WTC11 (cell line): ENCODE results near the gene ZNF407. TPM values are rescaled to one million over a fixed set of nuclear protein-coding genes. Genes with fewer than 3 reads are reported as not detected.

Source experiments
- ATAC-seq: fragments of 200-7000 bp; cut with Tn5 transposase; 2 replicates; pipeline ENCODE4 v1.10.0; 2021; ENCODE audit warnings: mild to moderate bottlenecking, moderate library complexity
- CTCF ChIA-PET: fragments of 300-600 bp; sonication (Branson Sonifier 250); formaldehyde crosslinking; loops from one replicate; lab custom pipeline; 2021; ENCODE audit warnings: antibody characterized with exemption; lab: Charles Lee
- POLR2A ChIA-PET: fragments of 350-600 bp; sonication (Branson Sonifier 250); formaldehyde crosslinking; loops from one replicate; lab custom pipeline; 2021; ENCODE audit warnings: antibody characterized with exemption; lab: Charles Lee
- DNase-seq: peaks from one replicate; pipeline ENCODE4 v3.0.0; 2021; ENCODE audit warnings: low spot score
- H3K27ac Mint-ChIP-seq: 2 replicates; pipeline ENCODE4 v1.8.0; 2021; ENCODE audit warnings: mixed read lengths
- H3K27me3 Mint-ChIP-seq: 2 replicates; pipeline ENCODE4 v1.8.0; 2021; ENCODE audit warnings: low read depth, mild to moderate bottlenecking, moderate library complexity, mixed read lengths
- H3K36me3 Mint-ChIP-seq: 2 replicates; pipeline ENCODE4 v1.8.0; 2021; ENCODE audit warnings: mixed read lengths
- H3K4me1 Mint-ChIP-seq: 2 replicates; pipeline ENCODE4 v1.8.0; 2022; ENCODE audit warnings: mixed read lengths
- H3K4me3 Mint-ChIP-seq: 2 replicates; pipeline ENCODE4 v1.8.0; 2021; ENCODE audit warnings: mild to moderate bottlenecking, moderate library complexity, mixed read lengths
- H3K9me3 Mint-ChIP-seq: 2 replicates; pipeline ENCODE4 v1.8.0; 2021; ENCODE audit warnings: mixed read lengths
- CBFB ChIP-seq: sonication (generic); formaldehyde crosslinking; IDR thresholded peaks from 2 replicates; pipeline ENCODE4 v1.8.1; 2022; ENCODE audit warnings: mild to moderate bottlenecking, low read depth, missing genetic modification reagents
- CREB1 ChIP-seq: sonication (generic); formaldehyde crosslinking; IDR thresholded peaks from 2 replicates; pipeline ENCODE4 v1.8.0; 2023; ENCODE audit warnings: mild to moderate bottlenecking, missing genetic modification reagents
- CREM ChIP-seq: sonication (generic); formaldehyde crosslinking; IDR thresholded peaks from 2 replicates; pipeline ENCODE4 v1.8.1; 2022; ENCODE audit warnings: mild to moderate bottlenecking, missing genetic modification reagents, moderate library complexity
- NR1H2 ChIP-seq: sonication (generic); formaldehyde crosslinking; IDR thresholded peaks from 2 replicates; pipeline ENCODE4 v1.9.0; 2021; ENCODE audit warnings: mild to moderate bottlenecking, moderate library complexity, missing genetic modification reagents
- OVOL2 ChIP-seq: fragments of 250-450 bp; sonication (Bioruptor Pico); IDR thresholded peaks from 2 replicates; pipeline ENCODE4 v1.9.0; 2021; ENCODE audit warnings: mild to moderate bottlenecking, borderline replicate concordance
- RELA ChIP-seq: sonication (generic); formaldehyde crosslinking; IDR thresholded peaks from 2 replicates; pipeline ENCODE4 v1.8.1; 2022; ENCODE audit warnings: missing genetic modification reagents, mild to moderate bottlenecking, borderline replicate concordance
- TCF7 ChIP-seq: sonication (generic); formaldehyde crosslinking; IDR thresholded peaks from 2 replicates; pipeline ENCODE4 v1.8.0; 2022; ENCODE audit warnings: mild to moderate bottlenecking, low read depth, missing genetic modification reagents, moderate library complexity
- TEAD1 ChIP-seq: sonication (generic); formaldehyde crosslinking; IDR thresholded peaks from 2 replicates; pipeline ENCODE4 v1.8.0; 2022; ENCODE audit warnings: mild to moderate bottlenecking, missing genetic modification reagents
- ZNF121 ChIP-seq: sonication (generic); formaldehyde crosslinking; IDR thresholded peaks from 2 replicates; pipeline ENCODE4 v1.8.0; 2023; ENCODE audit warnings: missing genetic modification reagents
- ZNF138 ChIP-seq: sonication (generic); formaldehyde crosslinking; conservative IDR thresholded peaks from 2 replicates; pipeline ENCODE4 v1.8.1; 2022; ENCODE audit warnings: mild to moderate bottlenecking, moderate library complexity, missing genetic modification reagents
- total RNA-seq: library from RNA; stranded (reverse); gene quantifications from 3 replicates; pipeline ENCODE4 v1.2.3, GENCODE V29; 2021
- TF ChIP-seq, protein P1 (sequence below): sonication (generic); formaldehyde crosslinking; conservative IDR thresholded peaks from 2 replicates; pipeline ENCODE4 v1.8.1; 2022; ENCODE audit warnings: mild to moderate bottlenecking, missing genetic modification reagents
- TF ChIP-seq, protein P2 (sequence below): sonication (generic); formaldehyde crosslinking; IDR thresholded peaks from 2 replicates; pipeline ENCODE4 v1.8.1; 2022; ENCODE audit warnings: mild to moderate bottlenecking, moderate library complexity, missing genetic modification reagents
- TF ChIP-seq, protein P3 (sequence below): sonication (generic); formaldehyde crosslinking; IDR thresholded peaks from 2 replicates; pipeline ENCODE4 v1.8.1; 2022; ENCODE audit warnings: low read depth, mild to moderate bottlenecking, moderate library complexity, missing genetic modification reagents, borderline replicate concordance
- TF ChIP-seq, protein P4 (sequence below): fragments of 250-450 bp; sonication (Bioruptor Pico); conservative IDR thresholded peaks from 2 replicates; pipeline ENCODE4 v1.9.0; 2021; ENCODE audit warnings: mild to moderate bottlenecking
- TF ChIP-seq, protein P5 (sequence below): sonication (generic); formaldehyde crosslinking; IDR thresholded peaks from 2 replicates; pipeline ENCODE4 v1.8.0; 2022; ENCODE audit warnings: missing genetic modification reagents
- TF ChIP-seq, protein P6 (sequence below): sonication (generic); formaldehyde crosslinking; IDR thresholded peaks from 2 replicates; pipeline ENCODE4 v1.8.0; 2023; ENCODE audit warnings: missing genetic modification reagents
- TF ChIP-seq, protein P7 (sequence below): sonication (generic); formaldehyde crosslinking; IDR thresholded peaks from 2 replicates; pipeline ENCODE4 v1.8.1; 2023; ENCODE audit warnings: mild to moderate bottlenecking, missing genetic modification reagents
- TF ChIP-seq, protein P8 (sequence below): sonication (generic); formaldehyde crosslinking; IDR thresholded peaks from 2 replicates; pipeline ENCODE4 v1.8.0; 2022; ENCODE audit warnings: mild to moderate bottlenecking, missing genetic modification reagents

ZNF407 gene
- total RNA-seq, 1 experiment from 2014 or later: 6.5 TPM

DNA sequence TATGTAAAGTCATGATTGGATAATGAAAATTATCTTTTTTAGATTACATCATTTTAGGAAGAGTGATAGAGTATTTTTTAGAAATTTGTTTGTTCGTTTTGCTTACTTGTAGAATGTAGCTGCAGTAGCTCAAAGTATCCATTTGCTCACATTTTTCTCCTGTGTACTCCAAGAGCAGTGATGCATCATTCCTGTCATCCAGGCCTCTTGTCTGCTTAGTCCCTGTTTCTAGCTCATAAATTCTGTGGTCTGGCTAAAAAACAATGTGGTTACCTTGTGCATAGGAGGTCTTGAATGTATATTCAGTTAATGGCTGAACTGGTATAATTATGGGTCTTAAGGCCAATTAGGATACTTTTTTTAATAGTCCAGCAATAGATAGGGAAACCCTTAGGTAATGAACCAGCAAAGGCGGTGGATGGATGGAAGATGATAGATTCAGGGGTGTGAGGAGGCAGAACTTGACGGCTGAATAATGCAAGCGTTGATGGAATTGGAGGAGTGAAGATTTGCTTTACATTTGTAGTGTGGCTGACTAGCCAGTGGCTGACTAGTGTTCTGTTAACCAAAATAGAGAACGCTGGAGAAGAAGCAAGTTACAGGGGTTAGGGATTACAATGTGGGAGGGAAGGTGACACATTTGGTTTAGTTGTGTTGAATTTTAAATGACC is 145.0 kb downstream of the ZNF407 start:
- Mint-ChIP-seq H3K27me3 (no peaks in the 10 kb centered on the region), H3K36me3 (no peaks in the 10 kb centered on the region), H3K4me1 (no peaks in the 10 kb centered on the region)
- CTCF ChIA-PET: no interaction called here
- TF ChIP-seq, protein P1, sequence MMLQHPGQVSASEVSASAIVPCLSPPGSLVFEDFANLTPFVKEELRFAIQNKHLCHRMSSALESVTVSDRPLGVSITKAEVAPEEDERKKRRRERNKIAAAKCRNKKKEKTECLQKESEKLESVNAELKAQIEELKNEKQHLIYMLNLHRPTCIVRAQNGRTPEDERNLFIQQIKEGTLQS: no peak
- TF ChIP-seq, protein P2, sequence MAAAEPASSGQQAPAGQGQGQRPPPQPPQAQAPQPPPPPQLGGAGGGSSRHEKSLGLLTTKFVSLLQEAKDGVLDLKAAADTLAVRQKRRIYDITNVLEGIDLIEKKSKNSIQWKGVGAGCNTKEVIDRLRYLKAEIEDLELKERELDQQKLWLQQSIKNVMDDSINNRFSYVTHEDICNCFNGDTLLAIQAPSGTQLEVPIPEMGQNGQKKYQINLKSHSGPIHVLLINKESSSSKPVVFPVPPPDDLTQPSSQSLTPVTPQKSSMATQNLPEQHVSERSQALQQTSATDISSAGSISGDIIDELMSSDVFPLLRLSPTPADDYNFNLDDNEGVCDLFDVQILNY: no peak
- no peak for TF ChIP-seq NR1H2 (CRISPR knock-in tag)
- no peak for TF ChIP-seq RELA (CRISPR knock-in tag)
- TF ChIP-seq CBFB: no peak
- TF ChIP-seq CREM (CRISPR knock-in tag): no peak
- TF ChIP-seq ZNF121: no peak
- TF ChIP-seq, protein P3, sequence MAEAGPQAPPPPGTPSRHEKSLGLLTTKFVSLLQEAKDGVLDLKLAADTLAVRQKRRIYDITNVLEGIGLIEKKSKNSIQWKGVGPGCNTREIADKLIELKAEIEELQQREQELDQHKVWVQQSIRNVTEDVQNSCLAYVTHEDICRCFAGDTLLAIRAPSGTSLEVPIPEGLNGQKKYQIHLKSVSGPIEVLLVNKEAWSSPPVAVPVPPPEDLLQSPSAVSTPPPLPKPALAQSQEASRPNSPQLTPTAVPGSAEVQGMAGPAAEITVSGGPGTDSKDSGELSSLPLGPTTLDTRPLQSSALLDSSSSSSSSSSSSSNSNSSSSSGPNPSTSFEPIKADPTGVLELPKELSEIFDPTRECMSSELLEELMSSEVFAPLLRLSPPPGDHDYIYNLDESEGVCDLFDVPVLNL (CRISPR knock-in tag): no peak
- no peak for TF ChIP-seq ZNF138 (CRISPR knock-in tag)
- TF ChIP-seq, protein P4, sequence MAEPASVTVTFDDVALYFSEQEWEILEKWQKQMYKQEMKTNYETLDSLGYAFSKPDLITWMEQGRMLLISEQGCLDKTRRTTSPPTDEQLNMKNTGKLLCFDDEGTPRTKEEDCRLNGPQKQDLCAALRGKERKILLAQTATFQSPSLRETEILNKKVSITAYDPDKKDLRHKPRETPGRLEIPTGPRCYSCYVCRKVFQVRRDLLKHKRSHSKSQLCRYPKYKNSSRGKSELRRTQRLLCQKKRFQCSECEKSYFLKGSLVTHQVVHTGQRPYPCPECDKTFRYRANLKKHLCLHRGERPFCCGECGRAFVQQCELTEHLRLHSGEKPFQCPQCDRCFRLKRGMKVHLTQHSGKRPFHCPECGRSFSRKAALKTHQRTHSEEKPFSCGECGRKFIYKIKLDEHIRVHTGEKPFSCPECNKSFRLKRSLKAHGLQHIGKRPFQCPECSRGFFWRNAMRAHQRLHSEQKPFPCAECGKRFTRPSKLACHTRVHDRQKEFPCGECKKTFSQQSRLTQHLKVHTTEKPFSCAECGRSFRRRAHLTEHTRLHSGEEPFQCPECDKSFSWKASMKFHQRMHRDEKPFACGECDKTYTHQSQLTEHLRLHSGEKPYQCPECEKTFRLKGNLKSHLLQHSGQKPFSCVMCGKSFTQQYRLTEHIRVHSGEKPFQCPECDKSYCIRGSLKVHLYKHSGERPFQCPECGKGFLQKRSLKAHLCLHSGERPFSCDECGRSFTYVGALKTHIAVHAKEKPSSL (CRISPR knock-in tag): no peak
- no peak for TF ChIP-seq OVOL2 (CRISPR knock-in tag)
- TF ChIP-seq, protein P5, sequence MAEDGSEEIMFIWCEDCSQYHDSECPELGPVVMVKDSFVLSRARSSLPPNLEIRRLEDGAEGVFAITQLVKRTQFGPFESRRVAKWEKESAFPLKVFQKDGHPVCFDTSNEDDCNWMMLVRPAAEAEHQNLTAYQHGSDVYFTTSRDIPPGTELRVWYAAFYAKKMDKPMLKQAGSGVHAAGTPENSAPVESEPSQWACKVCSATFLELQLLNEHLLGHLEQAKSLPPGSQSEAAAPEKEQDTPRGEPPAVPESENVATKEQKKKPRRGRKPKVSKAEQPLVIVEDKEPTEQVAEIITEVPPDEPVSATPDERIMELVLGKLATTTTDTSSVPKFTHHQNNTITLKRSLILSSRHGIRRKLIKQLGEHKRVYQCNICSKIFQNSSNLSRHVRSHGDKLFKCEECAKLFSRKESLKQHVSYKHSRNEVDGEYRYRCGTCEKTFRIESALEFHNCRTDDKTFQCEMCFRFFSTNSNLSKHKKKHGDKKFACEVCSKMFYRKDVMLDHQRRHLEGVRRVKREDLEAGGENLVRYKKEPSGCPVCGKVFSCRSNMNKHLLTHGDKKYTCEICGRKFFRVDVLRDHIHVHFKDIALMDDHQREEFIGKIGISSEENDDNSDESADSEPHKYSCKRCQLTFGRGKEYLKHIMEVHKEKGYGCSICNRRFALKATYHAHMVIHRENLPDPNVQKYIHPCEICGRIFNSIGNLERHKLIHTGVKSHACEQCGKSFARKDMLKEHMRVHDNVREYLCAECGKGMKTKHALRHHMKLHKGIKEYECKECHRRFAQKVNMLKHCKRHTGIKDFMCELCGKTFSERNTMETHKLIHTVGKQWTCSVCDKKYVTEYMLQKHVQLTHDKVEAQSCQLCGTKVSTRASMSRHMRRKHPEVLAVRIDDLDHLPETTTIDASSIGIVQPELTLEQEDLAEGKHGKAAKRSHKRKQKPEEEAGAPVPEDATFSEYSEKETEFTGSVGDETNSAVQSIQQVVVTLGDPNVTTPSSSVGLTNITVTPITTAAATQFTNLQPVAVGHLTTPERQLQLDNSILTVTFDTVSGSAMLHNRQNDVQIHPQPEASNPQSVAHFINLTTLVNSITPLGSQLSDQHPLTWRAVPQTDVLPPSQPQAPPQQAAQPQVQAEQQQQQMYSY (CRISPR knock-in tag): no peak
- TF ChIP-seq, protein P6, sequence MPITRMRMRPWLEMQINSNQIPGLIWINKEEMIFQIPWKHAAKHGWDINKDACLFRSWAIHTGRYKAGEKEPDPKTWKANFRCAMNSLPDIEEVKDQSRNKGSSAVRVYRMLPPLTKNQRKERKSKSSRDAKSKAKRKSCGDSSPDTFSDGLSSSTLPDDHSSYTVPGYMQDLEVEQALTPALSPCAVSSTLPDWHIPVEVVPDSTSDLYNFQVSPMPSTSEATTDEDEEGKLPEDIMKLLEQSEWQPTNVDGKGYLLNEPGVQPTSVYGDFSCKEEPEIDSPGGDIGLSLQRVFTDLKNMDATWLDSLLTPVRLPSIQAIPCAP (CRISPR knock-in tag): no peak
- TF ChIP-seq TEAD1: no peak
- TF ChIP-seq, protein P7, sequence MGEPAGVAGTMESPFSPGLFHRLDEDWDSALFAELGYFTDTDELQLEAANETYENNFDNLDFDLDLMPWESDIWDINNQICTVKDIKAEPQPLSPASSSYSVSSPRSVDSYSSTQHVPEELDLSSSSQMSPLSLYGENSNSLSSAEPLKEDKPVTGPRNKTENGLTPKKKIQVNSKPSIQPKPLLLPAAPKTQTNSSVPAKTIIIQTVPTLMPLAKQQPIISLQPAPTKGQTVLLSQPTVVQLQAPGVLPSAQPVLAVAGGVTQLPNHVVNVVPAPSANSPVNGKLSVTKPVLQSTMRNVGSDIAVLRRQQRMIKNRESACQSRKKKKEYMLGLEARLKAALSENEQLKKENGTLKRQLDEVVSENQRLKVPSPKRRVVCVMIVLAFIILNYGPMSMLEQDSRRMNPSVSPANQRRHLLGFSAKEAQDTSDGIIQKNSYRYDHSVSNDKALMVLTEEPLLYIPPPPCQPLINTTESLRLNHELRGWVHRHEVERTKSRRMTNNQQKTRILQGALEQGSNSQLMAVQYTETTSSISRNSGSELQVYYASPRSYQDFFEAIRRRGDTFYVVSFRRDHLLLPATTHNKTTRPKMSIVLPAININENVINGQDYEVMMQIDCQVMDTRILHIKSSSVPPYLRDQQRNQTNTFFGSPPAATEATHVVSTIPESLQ: no peak
- TF ChIP-seq, protein P8, sequence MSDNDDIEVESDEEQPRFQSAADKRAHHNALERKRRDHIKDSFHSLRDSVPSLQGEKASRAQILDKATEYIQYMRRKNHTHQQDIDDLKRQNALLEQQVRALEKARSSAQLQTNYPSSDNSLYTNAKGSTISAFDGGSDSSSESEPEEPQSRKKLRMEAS: no peak
- no peak for TF ChIP-seq CREB1 (CRISPR knock-in tag)
- TF ChIP-seq TCF7 (CRISPR knock-in tag): no peak
- TF ChIP-seq, all 79 proteins: peak for 0
- POLR2A ChIA-PET: no interaction called here
- H3K27ac Mint-ChIP-seq: no peak overlapping the region
- no peak overlapping the region for H3K4me3 Mint-ChIP-seq
- no peak for ATAC-seq
- no peak for DNase-seq
- H3K9me3 Mint-ChIP-seq: no peaks in the 10 kb centered on the region
